ENCODE data around the gene PLSCR1. TPM values are rescaled to one million over a fixed set of nuclear protein-coding genes. Genes with fewer than 3 reads are reported as not detected.

Gene PLSCR1
- total RNA-seq, 1 experiment from 2014 or later, result 48.9 TPM

DNA sequence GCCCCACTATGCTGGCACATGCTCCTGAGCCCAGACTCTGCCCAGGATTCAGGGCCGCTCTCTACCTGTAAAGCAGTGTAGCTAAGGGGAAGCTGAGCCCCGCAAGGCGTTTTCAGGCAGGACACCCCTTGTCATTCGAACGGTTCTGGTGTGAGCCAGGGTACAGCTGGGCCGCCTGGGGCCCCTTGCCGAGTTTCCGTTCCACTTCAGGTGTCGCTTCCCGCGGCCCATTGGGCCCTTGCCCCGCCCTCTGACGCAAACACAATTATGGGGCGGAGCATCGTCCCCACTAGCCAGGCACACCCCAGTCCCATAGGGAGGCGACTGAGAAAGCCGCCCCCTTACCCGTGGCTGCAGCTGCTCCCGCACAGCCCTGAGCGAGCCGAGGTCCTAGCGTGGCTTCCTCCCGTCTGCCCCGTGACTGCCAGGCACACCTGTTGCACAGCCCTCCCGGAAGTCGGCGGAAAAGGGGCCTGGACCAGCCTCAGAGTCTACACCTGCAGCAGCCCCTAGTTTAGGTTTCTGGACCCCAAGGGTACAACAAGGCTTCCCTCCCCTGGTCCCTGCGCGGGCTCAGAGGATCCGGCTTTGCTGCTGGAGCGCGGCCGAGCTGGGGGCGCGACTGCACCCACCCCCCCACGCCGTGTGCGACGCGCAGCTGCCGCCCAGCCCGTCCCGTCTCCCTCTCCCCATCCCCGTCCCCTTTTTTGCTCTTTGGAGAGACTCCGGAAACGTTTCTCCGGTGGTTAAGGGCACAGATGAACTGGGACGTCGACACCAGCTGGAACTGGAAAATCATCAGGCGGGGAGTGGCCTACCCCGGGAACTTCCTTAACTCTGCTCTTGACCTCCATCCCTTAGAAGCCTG, 75.0 kb downstream of the PLSCR1 start, which contains the start of gene PLSCR2:
Gene PLSCR2 (minus strand): TSS at position 412 of the 868 bp plus-strand sequence. CDS start 9,657 bp downstream, outside the sequence.
- H3K14ac ChIP-seq (ENCODE audit: insufficient read depth, low read length), result peak within 1 kb of the TSS; percentile 68; the same call in 1 of the 2 replicates
- H2AK5ac ChIP-seq (ENCODE audit: insufficient read length, low read length), result no peak within 1 kb of the TSS
- H2AFZ ChIP-seq (ENCODE audit: low read length), result no peak within 1 kb of the TSS
- no peak within 1 kb of the TSS for H3T11ph ChIP-seq (ENCODE audit: low read length)
- no peaks in the 10 kb centered on the region for H3K23me2 ChIP-seq (ENCODE audit: insufficient read length, low read depth, low read length, poor library complexity, severe bottlenecking)
- Mint-ChIP-seq H3K9me3 (no peaks in the 10 kb centered on the region), H3K27ac (peak within 1 kb of the TSS in 1 of 3 experiments; percentile 86; a peak in 2 of 7 replicates), H3K4me1 (peaks cover 5 to 9% of the 10 kb centered on the region in 2 experiments; a peak in 3 of 4 replicates), H3K27me3 (ENCODE audit: low read depth) (no peaks in the 10 kb centered on the region), H3K36me3 (ENCODE audit: insufficient read depth in 1 of 3, low read depth in 3 of 3) (no peaks in the 10 kb centered on the region), H3K4me3 (peak within 1 kb of the TSS in 1 of 2 experiments; percentile 63; a peak in 3 of 5 replicates)
- no peak within 1 kb of the TSS for H3K9ac ChIP-seq (ENCODE audit: extremely low read depth, insufficient read length, low read length)
- no peak within 1 kb of the TSS for H2BK15ac ChIP-seq (ENCODE audit: low read depth, low read length)
- no peaks in the 10 kb centered on the region for H3K27me3 ChIP-seq (ENCODE audit: insufficient read depth, low read length)
- no peaks in the 10 kb centered on the region for H3K9me3 ChIP-seq (ENCODE audit: control insufficient read depth, low read depth, low read length)
- no peak within 1 kb of the TSS for H3K27ac ChIP-seq (ENCODE audit: insufficient read length, low read depth, low read length)
- H4K91ac ChIP-seq (ENCODE audit: insufficient read length, low read depth, low read length), result no peak within 1 kb of the TSS
- TF ChIP-seq, protein P1, sequence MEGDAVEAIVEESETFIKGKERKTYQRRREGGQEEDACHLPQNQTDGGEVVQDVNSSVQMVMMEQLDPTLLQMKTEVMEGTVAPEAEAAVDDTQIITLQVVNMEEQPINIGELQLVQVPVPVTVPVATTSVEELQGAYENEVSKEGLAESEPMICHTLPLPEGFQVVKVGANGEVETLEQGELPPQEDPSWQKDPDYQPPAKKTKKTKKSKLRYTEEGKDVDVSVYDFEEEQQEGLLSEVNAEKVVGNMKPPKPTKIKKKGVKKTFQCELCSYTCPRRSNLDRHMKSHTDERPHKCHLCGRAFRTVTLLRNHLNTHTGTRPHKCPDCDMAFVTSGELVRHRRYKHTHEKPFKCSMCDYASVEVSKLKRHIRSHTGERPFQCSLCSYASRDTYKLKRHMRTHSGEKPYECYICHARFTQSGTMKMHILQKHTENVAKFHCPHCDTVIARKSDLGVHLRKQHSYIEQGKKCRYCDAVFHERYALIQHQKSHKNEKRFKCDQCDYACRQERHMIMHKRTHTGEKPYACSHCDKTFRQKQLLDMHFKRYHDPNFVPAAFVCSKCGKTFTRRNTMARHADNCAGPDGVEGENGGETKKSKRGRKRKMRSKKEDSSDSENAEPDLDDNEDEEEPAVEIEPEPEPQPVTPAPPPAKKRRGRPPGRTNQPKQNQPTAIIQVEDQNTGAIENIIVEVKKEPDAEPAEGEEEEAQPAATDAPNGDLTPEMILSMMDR (conservative IDR thresholded peaks at IDR 0.05), result no peak
- H4K20me1 ChIP-seq (ENCODE audit: control insufficient read depth, insufficient read depth, insufficient read length), result no peaks in the 10 kb centered on the region
- no peak within 1 kb of the TSS for H2BK12ac ChIP-seq (ENCODE audit: insufficient read length, low read depth, low read length)
- H3K23ac ChIP-seq (ENCODE audit: insufficient read length, low read depth, low read length), result no peak within 1 kb of the TSS
- peak; percentile 83 for DNase-seq
- H3K4me2 ChIP-seq (ENCODE audit: insufficient read depth, insufficient read length, low read length), result peak within 1 kb of the TSS; percentile 1
- WGBS (ENCODE audit: extremely low coverage, insufficient read length, low lambda C conversion rate), result no CpG with 5 or more reads among the region's 51 CpGs
- H2BK20ac ChIP-seq (ENCODE audit: low read depth, low read length, poor library complexity, severe bottlenecking), result no peak within 1 kb of the TSS
- no peak within 1 kb of the TSS for H4K5ac ChIP-seq (ENCODE audit: insufficient read length, low read depth, low read length)
- no peaks in the 10 kb centered on the region for H3K4me1 ChIP-seq (ENCODE audit: insufficient read depth, low read length)
- H3K79me2 ChIP-seq (ENCODE audit: insufficient read depth, low read length), result no peaks in the 10 kb centered on the region
- H3K18ac ChIP-seq (ENCODE audit: insufficient read length, low read depth, low read length), result peak within 1 kb of the TSS; percentile 64
- H3K56ac ChIP-seq (ENCODE audit: insufficient read length, low read depth, low read length), result no peak within 1 kb of the TSS
- peak within 1 kb of the TSS; percentile 6 for H2BK120ac ChIP-seq (ENCODE audit: low read depth, low read length, poor library complexity, severe bottlenecking)
- no peaks in the 10 kb centered on the region for H3K79me1 ChIP-seq (ENCODE audit: insufficient read depth, low read depth, low read length, poor library complexity, severe bottlenecking)
- H2BK5ac ChIP-seq (ENCODE audit: insufficient read length, low read length), result no peak within 1 kb of the TSS
- H4K8ac ChIP-seq (replicated peaks; ENCODE audit: insufficient read length, low read depth, low read length), result no peak within 1 kb of the TSS
- H3K4ac ChIP-seq (ENCODE audit: low read depth, low read length), result no peak within 1 kb of the TSS; the same call in 1 of the 2 replicates

Measured in H9 (cell line).